Measurements from ENCODE around the gene TMEM213. TPM values are rescaled to one million over a fixed set of nuclear protein-coding genes. Genes with fewer than 3 reads are reported as not detected.
A peak's percentile ranks its signal among the peaks of the same experiment; 100 is the strongest.

The TMEM213 gene, protein sequence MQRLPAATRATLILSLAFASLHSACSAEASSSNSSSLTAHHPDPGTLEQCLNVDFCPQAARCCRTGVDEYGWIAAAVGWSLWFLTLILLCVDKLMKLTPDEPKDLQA
- total RNA-seq (not detected), polyA plus RNA-seq (ENCODE audit: insufficient read depth in 1 of 8, insufficient read length in 8 of 8, low replicate concordance in 1 of 8) (under 1 TPM; 0.04 to 0.18 (median 0.10) TPM)
- long read RNA-seq, donor 1, result 0 reads
- long read RNA-seq, donor 2, result 0 reads
- long read RNA-seq, donor 3, partial matches to known transcripts, result 16 of 22 reads
- long read RNA-seq, donor 3, other reads (novel, unspliced or antisense), result 6 of 22 reads
- long read RNA-seq, donor 4, result 0 reads
- long read RNA-seq, donor 5, result 0 reads
- long read RNA-seq, donor 6, result 0 reads
- long read RNA-seq, donor 7, result 0 reads
- long read RNA-seq, donor 8, result 0 reads
- long read RNA-seq, donor 9, result 0 reads
- long read RNA-seq, donor 10, partial matches to known transcripts, result 11 of 11 reads
- long read RNA-seq, donor 10, other reads (novel, unspliced or antisense), result 0 of 11 reads
- long read RNA-seq, donor 11, result 0 reads

DNA sequence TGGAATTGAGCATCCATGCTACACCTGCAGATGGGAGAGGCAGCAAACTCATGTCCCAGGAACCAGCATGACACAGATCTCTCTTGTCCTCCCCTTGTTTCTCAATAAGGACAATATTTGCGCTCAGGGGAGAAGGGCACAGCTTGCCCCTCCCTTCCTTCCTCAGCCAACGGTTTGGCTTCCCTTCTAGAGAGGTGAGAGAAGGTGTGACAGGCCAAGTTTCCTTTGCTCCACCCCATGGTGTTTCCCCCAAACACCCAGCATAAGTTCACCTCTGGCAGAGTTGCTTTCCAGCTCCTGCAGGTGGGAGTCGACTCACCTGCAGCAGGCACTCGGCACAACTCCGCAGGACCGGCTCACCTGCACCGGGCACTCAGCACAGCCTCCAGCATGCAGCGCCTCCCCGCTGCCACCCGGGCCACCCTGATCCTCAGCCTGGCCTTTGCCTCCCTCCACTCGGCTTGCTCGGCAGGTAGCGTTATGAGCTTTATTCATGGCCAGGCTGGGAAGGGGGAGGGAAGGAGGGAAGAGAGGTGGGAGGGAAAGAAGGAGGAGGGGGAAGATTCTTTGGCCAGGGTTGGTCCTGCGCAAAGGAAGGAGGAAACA, at the start of gene TMEM213, which contains the start of gene ATP6V0A4:
TMEM213 (plus strand) TSS at position 280 of the 606 bp plus-strand sequence; CDS start at position 391, 111 bp downstream.
ATP6V0A4 (minus strand) TSS at position 482 of the 606 bp plus-strand sequence. CDS start 26,949 bp downstream, outside the sequence.
- Histone ChIP-seq H3K4me3 (ENCODE audit: low read length) (no peak within 1 kb of the TSS), H3K9me3 (replicated peaks; ENCODE audit: control insufficient read depth, low read depth, low read length) (no peaks in the 10 kb centered on the region), H3K27ac (ENCODE audit: low read length) (no peak within 1 kb of the TSS), H3K36me3 (ENCODE audit: control insufficient read depth, insufficient read depth, low read length) (no peaks in the 10 kb centered on the region), H3K4me1 (ENCODE audit: control insufficient read depth, insufficient read depth, low read length) (no peaks in the 10 kb centered on the region), H3K27me3 (ENCODE audit: control insufficient read depth, insufficient read depth, low read length) (no peaks in the 10 kb centered on the region)
- DNase-seq, result no peak
- 11% methylated on average over 9 of the region's 14 CpGs for WGBS (ENCODE audit: insufficient coverage)

DNA sequence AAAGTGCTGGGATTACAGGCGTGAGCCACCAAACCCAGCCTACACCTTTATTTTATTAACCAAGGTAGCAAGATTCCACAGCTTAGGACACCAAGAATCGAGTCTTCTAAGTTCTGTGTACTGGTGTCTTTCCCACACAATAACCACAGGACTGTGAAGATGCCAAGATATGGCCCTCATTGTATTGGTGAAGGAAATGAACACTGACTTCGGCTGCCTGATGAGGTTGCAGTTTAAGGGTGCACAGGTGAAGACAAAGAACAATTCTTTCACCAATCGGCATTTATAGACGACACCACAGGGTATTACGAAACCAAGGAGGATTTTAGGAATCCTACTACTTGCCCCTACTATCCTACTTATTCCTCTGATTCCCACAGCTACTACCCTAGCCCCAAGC, 49.1 kb upstream of the TMEM213 start:
- Histone ChIP-seq H3K9me3 (replicated peaks; ENCODE audit: control insufficient read depth, low read depth, low read length) (no peaks in the 10 kb centered on the region), H3K4me3 (ENCODE audit: low read length) (no peak overlapping the region), H3K27me3 (ENCODE audit: control insufficient read depth, insufficient read depth, low read length) (peaks cover 2% of the 10 kb centered on the region), H3K36me3 (ENCODE audit: control insufficient read depth, insufficient read depth, low read length) (no peaks in the 10 kb centered on the region), H3K4me1 (ENCODE audit: control insufficient read depth, insufficient read depth, low read length) (no peaks in the 10 kb centered on the region), H3K27ac (ENCODE audit: low read length) (no peak overlapping the region)
- WGBS (ENCODE audit: insufficient coverage), result 100% methylated on average over 2 of the region's 6 CpGs
- DNase-seq, result no peak

DNA sequence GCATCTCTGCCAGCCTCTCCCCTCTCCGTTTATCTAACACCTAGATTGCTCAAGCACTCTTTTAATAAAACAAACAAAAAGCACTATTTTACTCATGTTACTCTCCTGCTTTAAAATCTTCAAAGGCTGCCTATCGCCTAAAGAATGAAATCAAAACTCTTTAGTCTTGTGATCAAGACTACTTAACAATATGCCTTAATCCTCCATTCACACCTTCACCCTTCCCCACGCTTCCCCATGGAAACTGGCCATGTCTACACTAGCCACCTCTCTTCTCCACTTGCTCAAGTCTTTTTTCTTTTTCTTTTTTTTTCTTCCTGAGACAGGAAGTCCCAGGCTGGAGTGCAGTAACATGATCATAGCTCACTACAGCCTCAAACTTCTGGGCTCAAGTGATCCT, 47.8 kb upstream of the TMEM213 start:
- DNase-seq, result no peak
- H3K27me3 ChIP-seq (ENCODE audit: control insufficient read depth, insufficient read depth, low read length), result peaks cover 2% of the 10 kb centered on the region
- no peaks in the 10 kb centered on the region for H3K4me1 ChIP-seq (ENCODE audit: control insufficient read depth, insufficient read depth, low read length)
- 78% methylated on average over 3 of the region's 3 CpGs for WGBS (ENCODE audit: insufficient coverage)
- no peaks in the 10 kb centered on the region for H3K9me3 ChIP-seq (replicated peaks; ENCODE audit: control insufficient read depth, low read depth, low read length)
- H3K27ac ChIP-seq (ENCODE audit: low read length), result no peak overlapping the region
- H3K36me3 ChIP-seq (ENCODE audit: control insufficient read depth, insufficient read depth, low read length), result no peaks in the 10 kb centered on the region
- H3K4me3 ChIP-seq (ENCODE audit: low read length), result no peak overlapping the region

DNA sequence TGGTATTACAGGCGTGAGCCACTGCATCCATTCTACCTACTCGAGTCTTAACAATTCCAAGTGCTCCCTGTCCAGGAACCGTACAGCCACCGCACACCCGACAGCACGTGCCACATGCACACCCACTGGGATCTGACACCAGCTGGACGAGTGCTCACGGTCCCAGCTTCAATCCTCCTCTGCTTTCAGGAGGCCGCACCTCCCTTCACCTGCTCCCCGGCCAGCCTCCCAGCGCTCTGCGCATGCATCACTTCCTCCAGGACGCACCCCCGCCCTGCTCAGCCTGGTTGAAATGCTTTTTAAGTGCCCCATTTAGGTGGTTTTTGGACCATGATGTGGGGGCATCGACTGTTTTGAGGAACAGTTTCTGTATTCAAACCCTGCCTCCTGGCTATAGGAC, 47.3 kb upstream of the TMEM213 start:
- Histone ChIP-seq H3K36me3 (ENCODE audit: control insufficient read depth, insufficient read depth, low read length) (no peaks in the 10 kb centered on the region), H3K4me3 (ENCODE audit: low read length) (no peak overlapping the region), H3K9me3 (replicated peaks; ENCODE audit: control insufficient read depth, low read depth, low read length) (no peaks in the 10 kb centered on the region), H3K27me3 (ENCODE audit: control insufficient read depth, insufficient read depth, low read length) (peaks cover 2% of the 10 kb centered on the region), H3K27ac (ENCODE audit: low read length) (no peak overlapping the region), H3K4me1 (ENCODE audit: control insufficient read depth, insufficient read depth, low read length) (peaks cover 2% of the 10 kb centered on the region)
- no peak for DNase-seq
- 86% methylated on average over 10 of the region's 15 CpGs for WGBS (ENCODE audit: insufficient coverage)

DNA sequence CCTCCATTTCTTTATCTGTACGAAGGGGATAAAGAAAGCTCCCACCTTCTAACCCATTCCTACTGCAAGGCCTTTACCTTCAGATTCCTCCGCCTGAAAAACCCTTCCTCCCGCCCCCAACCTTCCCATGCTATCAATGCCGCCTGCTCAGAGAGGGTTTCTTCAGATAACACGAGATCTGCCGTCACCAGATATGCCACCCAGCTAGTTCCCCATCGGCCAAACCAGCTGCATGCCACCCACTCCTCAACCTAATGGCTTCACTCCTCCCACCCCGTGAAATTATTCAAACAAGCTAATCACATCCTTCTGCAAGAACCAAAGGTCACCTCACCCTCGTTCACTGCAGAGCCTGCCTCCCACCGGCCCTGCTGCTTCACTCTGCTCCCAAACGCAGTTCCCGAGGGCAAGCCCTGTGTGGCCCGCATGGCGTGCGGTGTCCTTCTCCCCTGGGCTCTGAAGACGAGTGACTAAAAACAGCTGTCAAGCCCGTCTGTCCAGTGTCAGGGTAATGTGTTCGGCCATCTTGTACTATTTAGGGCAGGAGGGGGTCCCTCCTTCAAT, 46.8 kb upstream of the TMEM213 start:
- H3K4me1 ChIP-seq (ENCODE audit: control insufficient read depth, insufficient read depth, low read length), result peaks cover 5% of the 10 kb centered on the region
- H3K36me3 ChIP-seq (ENCODE audit: control insufficient read depth, insufficient read depth, low read length), result no peaks in the 10 kb centered on the region
- H3K4me3 ChIP-seq (ENCODE audit: low read length), result no peak overlapping the region
- 35% methylated on average over 14 of the region's 18 CpGs for WGBS (ENCODE audit: insufficient coverage)
- H3K9me3 ChIP-seq (replicated peaks; ENCODE audit: control insufficient read depth, low read depth, low read length), result no peaks in the 10 kb centered on the region
- H3K27me3 ChIP-seq (ENCODE audit: control insufficient read depth, insufficient read depth, low read length), result peaks cover 2% of the 10 kb centered on the region
- H3K27ac ChIP-seq (ENCODE audit: low read length), result no peak overlapping the region
- no peak for DNase-seq

DNA sequence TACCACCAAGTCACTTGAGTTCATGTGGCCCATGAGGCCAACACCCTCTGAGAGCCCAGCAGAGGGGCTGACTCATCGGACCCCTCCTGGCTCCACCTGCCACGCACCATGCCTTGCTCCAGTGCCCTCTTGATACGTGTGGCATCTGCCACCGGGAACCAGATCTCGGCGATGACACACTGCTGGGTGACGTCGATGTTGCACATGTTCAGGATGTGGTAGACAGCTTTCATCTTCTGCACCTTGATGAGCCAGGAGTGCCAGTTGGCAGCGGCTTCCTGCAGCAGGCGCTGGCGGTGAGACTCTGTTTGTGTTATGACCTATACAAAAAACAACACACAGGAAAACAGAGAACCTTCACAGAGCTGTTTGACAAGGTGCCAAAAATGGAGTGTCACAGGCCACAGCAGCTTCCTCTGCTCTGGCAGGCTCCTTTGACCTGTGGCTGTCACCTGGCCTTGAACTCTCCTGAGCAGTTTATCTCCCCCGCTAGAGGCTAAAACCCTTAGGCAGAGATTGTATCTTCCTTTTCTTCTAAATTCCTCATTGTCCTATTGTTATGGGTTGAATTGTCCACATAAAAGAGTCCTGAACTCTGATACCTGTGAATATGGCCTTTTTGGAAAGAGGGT, 45.2 kb upstream of the TMEM213 start:
- no peak overlapping the region for H3K27ac ChIP-seq (ENCODE audit: low read length)
- peaks cover 2% of the 10 kb centered on the region for H3K27me3 ChIP-seq (ENCODE audit: control insufficient read depth, insufficient read depth, low read length)
- peaks cover 5% of the 10 kb centered on the region for H3K4me1 ChIP-seq (ENCODE audit: control insufficient read depth, insufficient read depth, low read length)
- H3K4me3 ChIP-seq (ENCODE audit: low read length), result no peak overlapping the region
- H3K9me3 ChIP-seq (replicated peaks; ENCODE audit: control insufficient read depth, low read depth, low read length), result no peaks in the 10 kb centered on the region
- 73% methylated on average over 11 of the region's 12 CpGs for WGBS (ENCODE audit: insufficient coverage)
- peak; percentile 25 for DNase-seq
- no peaks in the 10 kb centered on the region for H3K36me3 ChIP-seq (ENCODE audit: control insufficient read depth, insufficient read depth, low read length)

DNA sequence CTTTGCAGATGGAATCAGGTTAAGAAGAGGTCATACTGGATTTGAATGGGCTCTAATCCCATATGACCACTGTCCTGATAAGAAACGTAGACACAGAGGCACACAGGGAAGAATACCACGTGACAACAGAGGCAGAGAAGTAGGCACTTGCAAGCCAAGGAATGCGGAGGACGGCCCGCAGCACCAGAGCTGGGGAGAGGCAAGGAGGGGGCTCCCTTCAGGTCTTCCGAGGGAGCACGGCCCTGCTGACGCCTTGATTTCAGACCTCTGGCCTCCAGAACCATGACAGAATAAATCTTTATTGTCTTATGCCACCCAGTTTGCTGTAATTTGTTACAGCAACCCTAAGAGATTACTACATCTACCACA, 44.7 kb upstream of the TMEM213 start:
- no peak for DNase-seq
- Histone ChIP-seq H3K9me3 (replicated peaks; ENCODE audit: control insufficient read depth, low read depth, low read length) (no peaks in the 10 kb centered on the region), H3K27me3 (ENCODE audit: control insufficient read depth, insufficient read depth, low read length) (peaks cover 2% of the 10 kb centered on the region), H3K27ac (ENCODE audit: low read length) (no peak overlapping the region), H3K36me3 (ENCODE audit: control insufficient read depth, insufficient read depth, low read length) (no peaks in the 10 kb centered on the region), H3K4me1 (ENCODE audit: control insufficient read depth, insufficient read depth, low read length) (peaks cover 5% of the 10 kb centered on the region), H3K4me3 (ENCODE audit: low read length) (no peak overlapping the region)
- WGBS (ENCODE audit: insufficient coverage), result 24% methylated on average over 5 of the region's 8 CpGs

DNA sequence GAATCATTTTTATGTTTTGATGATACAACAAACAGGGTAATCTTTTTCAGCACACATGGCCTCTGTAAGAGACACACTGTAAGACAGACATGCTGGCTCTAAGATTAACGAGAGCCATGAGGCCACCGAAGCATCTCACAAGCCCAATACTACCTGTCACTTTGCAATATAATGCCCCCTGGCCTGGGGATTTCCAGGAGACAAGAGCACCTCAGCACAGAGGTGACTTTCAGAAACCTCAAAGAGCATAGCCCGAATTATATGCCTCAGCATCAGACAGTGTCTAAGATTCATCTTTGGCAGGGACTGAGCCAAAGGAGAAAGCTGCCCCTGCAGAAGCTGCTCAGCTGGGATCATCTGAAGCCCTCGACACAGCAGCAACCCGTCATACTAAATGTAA, 44.2 kb upstream of the TMEM213 start:
- H3K4me1 ChIP-seq (ENCODE audit: control insufficient read depth, insufficient read depth, low read length), result peaks cover 5% of the 10 kb centered on the region
- no peak overlapping the region for H3K4me3 ChIP-seq (ENCODE audit: low read length)
- DNase-seq, result no peak
- 82% methylated on average over 1 of the region's 5 CpGs for WGBS (ENCODE audit: insufficient coverage)
- peaks cover 2% of the 10 kb centered on the region for H3K27me3 ChIP-seq (ENCODE audit: control insufficient read depth, insufficient read depth, low read length)
- no peak overlapping the region for H3K27ac ChIP-seq (ENCODE audit: low read length)
- H3K9me3 ChIP-seq (replicated peaks; ENCODE audit: control insufficient read depth, low read depth, low read length), result no peaks in the 10 kb centered on the region
- H3K36me3 ChIP-seq (ENCODE audit: control insufficient read depth, insufficient read depth, low read length), result no peaks in the 10 kb centered on the region

DNA sequence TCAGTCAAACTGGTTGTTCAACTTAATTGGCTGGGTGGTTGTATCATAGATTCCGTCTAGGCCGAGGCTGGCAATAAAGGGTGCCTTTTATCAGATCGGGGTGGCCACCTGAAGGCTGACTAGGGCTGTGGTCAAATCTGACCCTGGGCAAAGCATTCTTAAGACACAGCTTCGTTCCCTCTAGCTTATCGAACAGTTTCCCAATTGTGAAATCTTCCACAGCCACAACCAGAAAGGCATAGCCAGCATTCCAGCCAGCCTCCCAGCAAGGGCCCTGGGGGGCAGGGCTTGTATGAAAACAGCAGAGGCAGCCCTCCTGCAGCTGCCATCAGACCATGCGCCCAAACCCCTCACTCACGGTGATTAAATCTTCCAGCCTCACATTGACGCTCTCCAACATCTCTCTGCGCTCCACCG, 42.5 kb upstream of the TMEM213 start:
- WGBS (ENCODE audit: insufficient coverage), result 60% methylated on average over 5 of the region's 10 CpGs
- Histone ChIP-seq H3K36me3 (ENCODE audit: control insufficient read depth, insufficient read depth, low read length) (no peaks in the 10 kb centered on the region), H3K4me3 (ENCODE audit: low read length) (no peak overlapping the region), H3K27me3 (ENCODE audit: control insufficient read depth, insufficient read depth, low read length) (peaks cover 2% of the 10 kb centered on the region), H3K9me3 (replicated peaks; ENCODE audit: control insufficient read depth, low read depth, low read length) (no peaks in the 10 kb centered on the region), H3K4me1 (ENCODE audit: control insufficient read depth, insufficient read depth, low read length) (peaks cover 5% of the 10 kb centered on the region), H3K27ac (ENCODE audit: low read length) (no peak overlapping the region)
- no peak for DNase-seq
